ENCODE data around the gene KCND2. TPM values are rescaled to one million over a fixed set of nuclear protein-coding genes. Genes with fewer than 3 reads are reported as not detected.
"Not testable (repeated sequence)": the region's sequence is repeated elsewhere in the genome, so short reads cannot be mapped to it uniquely, and the experiment has no call there.

The KCND2 gene
- total RNA-seq, 2 experiments from 2014 or later: not detected

DNA sequence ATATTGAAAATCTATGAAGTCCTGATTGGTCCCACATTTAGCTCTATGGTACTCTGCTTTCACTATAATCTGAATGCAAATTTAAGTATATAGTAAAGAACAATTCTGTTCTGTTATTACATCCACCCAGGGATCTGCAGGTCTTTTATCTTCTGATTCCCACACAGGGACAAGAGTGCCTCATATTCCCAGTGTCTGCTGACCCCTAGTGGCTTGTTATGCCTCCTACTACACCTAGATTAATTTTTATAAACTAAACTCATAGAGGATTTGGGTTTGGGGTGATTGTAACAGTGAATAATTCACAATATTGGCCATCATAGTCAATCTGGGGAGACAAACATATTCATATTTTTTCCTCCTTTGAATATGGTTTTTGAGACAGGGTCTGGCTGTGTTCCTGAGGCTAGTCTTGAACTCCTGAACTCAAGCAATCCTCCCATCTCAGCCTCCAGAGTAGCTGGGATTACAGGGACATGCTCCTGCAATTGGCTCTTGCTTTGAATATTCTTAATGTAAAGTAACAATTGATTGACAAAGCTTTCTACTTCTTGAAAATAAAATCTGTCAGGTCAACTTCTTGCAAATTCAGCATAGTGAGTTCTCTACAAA is 282.1 kb downstream of the KCND2 start:
- Mint-ChIP-seq H3K36me3 (ENCODE audit: low read depth) (no peaks in the 10 kb centered on the region), H3K4me1 (no peaks in the 10 kb centered on the region)
- POLR2A ChIA-PET: no interaction called here

DNA sequence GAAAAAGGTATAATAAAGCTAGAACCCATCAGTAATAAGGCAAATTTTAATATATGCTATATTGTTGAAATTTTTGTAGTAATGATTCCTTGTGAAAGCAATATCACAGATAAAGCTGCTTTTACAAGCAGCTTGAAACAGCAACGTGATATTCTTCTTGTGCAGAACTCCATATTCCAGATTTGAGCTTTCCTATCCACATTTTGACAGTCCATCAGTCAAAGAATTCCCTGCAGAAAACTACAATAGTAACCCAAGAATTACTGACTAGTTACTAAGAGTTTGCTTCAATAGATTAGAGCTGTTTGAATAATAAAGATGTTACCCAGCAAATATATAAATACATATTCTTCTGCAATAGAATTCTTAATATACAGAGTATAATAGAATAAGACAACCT is 291.2 kb downstream of the KCND2 start:
- Mint-ChIP-seq H3K4me3 (no peak overlapping the region), H3K4me1 (no peaks in the 10 kb centered on the region), H3K9me3 (no peaks in the 10 kb centered on the region), H3K27me3 (no peaks in the 10 kb centered on the region), H3K27ac (no peak overlapping the region), H3K36me3 (ENCODE audit: low read depth) (no peaks in the 10 kb centered on the region)
- CTCF ChIA-PET: no interaction called here
- DNase-seq: no peak
- POLR2A ChIA-PET: no interaction called here

More for the DNA sequence above, 282.1 kb downstream of the KCND2 start:
- no peak for DNase-seq
- Mint-ChIP-seq H3K27me3 (no peaks in the 10 kb centered on the region), H3K27ac (no peak overlapping the region), H3K4me3 (no peak overlapping the region), H3K9me3 (no peaks in the 10 kb centered on the region)
- CTCF ChIA-PET: no interaction called here

DNA sequence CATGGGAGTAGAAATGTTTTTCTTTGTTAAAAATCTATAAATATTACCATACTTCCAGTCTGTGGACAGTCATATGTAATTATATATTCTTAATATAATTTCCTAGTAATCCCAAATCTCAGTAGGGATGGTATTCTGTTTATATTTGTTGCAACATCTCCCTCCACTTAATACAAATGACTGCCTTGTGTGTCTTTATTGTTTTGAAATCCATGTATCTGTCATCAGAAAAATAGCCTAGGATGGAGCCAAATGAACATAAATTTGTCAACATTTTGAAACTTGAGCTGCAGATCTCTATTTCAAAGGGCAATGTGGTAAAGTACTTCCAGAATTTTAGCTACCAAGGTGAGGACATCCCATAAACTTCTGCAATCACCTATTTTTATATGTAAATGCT is 294.2 kb downstream of the KCND2 start:
- Mint-ChIP-seq H3K4me3 (no peak overlapping the region), H3K4me1 (no peaks in the 10 kb centered on the region), H3K9me3 (no peaks in the 10 kb centered on the region), H3K27me3 (no peaks in the 10 kb centered on the region), H3K36me3 (ENCODE audit: low read depth) (no peaks in the 10 kb centered on the region), H3K27ac (no peak overlapping the region)
- no peak for DNase-seq
- ChIA-PET POLR2A (no interaction called here), CTCF (no interaction called here)

DNA sequence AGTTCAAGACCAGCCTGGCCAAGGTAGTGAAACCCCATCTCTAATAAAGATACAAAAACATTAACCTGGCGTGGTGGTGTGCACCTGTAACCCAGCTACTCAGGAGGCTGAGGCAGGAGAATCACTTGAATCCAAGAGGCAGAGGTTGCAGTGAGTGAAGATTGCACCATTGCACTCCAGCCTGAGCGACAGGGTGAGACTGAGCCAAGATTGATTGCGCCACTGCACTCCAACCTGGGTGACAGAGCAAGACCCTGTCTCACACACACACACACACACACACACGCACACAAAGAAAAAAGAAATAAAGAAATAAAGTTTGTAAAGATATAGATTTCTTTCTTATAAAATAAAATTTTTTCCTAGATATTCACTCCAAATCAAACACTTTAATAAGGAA is 305.7 kb downstream of the KCND2 start:
- H3K4me1 Mint-ChIP-seq; H3K4me3 Mint-ChIP-seq; DNase-seq; H3K36me3 Mint-ChIP-seq (ENCODE audit: low read depth); POLR2A ChIA-PET; H3K27ac Mint-ChIP-seq; H3K27me3 Mint-ChIP-seq; H3K9me3 Mint-ChIP-seq; CTCF ChIA-PET: not testable (repeated sequence)

DNA sequence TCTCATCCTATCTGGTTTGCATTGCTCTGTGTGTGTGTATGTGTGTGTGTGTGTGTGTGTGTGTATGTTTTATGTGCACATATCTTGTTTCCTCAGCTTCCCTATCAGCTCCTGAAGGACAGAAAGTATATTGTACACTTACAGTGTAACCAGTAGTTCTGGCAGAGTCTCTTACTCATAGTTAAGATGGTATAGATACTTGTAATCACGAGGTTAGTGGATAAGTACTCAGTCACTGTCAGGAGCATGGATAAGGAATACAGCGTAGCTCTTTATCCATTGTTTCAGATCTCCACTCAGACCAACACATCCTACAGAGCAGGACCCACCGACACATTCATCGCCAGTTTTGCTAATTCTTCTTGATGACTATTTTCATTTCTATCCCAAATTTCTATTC is 309.9 kb downstream of the KCND2 start:
- no peaks in the 10 kb centered on the region for H3K36me3 Mint-ChIP-seq (ENCODE audit: low read depth)
- ChIA-PET POLR2A (no interaction called here), CTCF (no interaction called here)
- H3K27me3 Mint-ChIP-seq: no peaks in the 10 kb centered on the region
- no peaks in the 10 kb centered on the region for H3K9me3 Mint-ChIP-seq
- no peak for DNase-seq
- H3K27ac Mint-ChIP-seq: no peak overlapping the region
- H3K4me1 Mint-ChIP-seq: no peaks in the 10 kb centered on the region
- H3K4me3 Mint-ChIP-seq: no peak overlapping the region

DNA sequence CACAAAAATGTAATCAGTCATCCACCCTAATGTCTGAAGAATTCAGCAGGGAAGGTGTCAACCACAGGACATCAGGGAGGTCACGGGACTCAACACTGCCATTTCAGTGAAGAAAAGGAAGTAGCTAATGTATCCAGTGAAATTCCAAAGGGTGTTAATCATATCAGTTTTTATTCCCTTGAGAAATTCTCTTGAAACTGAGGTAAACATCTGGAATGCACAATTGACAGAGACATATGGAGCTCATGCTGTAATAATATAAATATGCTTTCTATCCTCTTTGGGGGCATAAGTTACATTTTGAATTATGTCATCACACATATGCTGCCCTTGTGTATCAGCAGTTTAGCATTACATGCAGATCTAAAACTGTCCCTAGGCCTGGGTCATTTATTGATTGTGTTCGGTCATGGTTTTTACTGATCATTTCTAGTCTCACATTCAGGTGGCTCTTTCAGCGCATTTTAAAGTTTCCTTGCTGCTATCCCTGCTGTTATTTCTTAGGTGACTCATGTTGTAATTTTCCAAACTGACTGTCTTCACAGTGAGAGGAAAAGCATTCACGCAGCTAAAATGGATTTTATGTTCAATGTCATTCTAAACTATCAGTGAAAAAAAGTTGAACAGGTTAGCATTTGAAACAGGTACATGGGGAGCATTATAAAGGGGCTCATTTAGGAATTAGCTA is 311.1 kb downstream of the KCND2 start:
- no peak overlapping the region for H3K4me3 Mint-ChIP-seq
- ChIA-PET POLR2A (no interaction called here), CTCF (no interaction called here)
- no peak overlapping the region for H3K27ac Mint-ChIP-seq
- H3K4me1 Mint-ChIP-seq: no peaks in the 10 kb centered on the region
- no peak for DNase-seq
- H3K9me3 Mint-ChIP-seq: no peaks in the 10 kb centered on the region
- H3K36me3 Mint-ChIP-seq (ENCODE audit: low read depth): no peaks in the 10 kb centered on the region
- no peaks in the 10 kb centered on the region for H3K27me3 Mint-ChIP-seq

DNA sequence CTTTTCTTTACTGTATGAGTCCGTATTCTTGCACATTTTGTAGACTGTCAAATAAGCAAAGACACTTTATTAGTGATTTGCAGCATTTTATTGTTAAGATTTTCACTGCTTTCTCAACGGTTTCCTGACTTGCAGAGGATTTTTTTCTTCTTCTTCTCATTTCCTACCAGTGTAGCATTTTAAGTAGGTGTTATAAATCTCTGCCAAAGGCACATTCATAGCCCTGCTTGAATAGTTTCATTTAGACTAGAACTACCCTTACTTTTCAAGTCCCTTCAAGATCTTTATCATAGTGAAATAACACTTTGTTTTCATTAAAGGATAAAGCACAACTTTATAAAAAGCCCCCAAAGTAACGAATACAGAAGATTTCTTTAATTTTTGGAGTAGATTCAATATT is 313.6 kb downstream of the KCND2 start:
- no peaks in the 10 kb centered on the region for H3K36me3 Mint-ChIP-seq (ENCODE audit: low read depth)
- no peak overlapping the region for H3K4me3 Mint-ChIP-seq
- no peak for DNase-seq
- ChIA-PET CTCF (no interaction called here), POLR2A (no interaction called here)
- no peaks in the 10 kb centered on the region for H3K4me1 Mint-ChIP-seq
- no peaks in the 10 kb centered on the region for H3K9me3 Mint-ChIP-seq
- no peak overlapping the region for H3K27ac Mint-ChIP-seq
- no peaks in the 10 kb centered on the region for H3K27me3 Mint-ChIP-seq

DNA sequence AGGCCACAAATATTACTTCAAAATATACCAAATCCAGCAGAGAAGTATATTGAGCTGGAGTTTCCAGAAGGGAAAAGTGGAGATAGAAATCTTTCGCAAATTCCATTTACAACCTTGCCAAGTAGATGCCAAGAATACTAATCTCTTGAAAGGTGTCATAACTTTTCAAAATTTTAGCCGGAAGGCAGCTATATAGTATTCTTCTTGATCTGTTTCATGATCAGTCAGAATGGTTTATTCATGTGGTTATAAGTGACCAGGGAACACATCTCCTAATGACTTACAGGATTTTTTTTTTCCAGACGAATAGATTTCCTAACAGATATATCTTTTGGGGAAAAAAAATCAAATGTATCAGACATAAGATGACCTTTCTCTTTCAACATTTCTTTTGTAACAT is 314.3 kb downstream of the KCND2 start:
- no peaks in the 10 kb centered on the region for H3K9me3 Mint-ChIP-seq
- POLR2A ChIA-PET: no interaction called here
- no peaks in the 10 kb centered on the region for H3K27me3 Mint-ChIP-seq
- H3K36me3 Mint-ChIP-seq (ENCODE audit: low read depth): no peaks in the 10 kb centered on the region
- DNase-seq: no peak
- H3K27ac Mint-ChIP-seq: no peak overlapping the region
- CTCF ChIA-PET: no interaction called here
- no peaks in the 10 kb centered on the region for H3K4me1 Mint-ChIP-seq
- no peak overlapping the region for H3K4me3 Mint-ChIP-seq

DNA sequence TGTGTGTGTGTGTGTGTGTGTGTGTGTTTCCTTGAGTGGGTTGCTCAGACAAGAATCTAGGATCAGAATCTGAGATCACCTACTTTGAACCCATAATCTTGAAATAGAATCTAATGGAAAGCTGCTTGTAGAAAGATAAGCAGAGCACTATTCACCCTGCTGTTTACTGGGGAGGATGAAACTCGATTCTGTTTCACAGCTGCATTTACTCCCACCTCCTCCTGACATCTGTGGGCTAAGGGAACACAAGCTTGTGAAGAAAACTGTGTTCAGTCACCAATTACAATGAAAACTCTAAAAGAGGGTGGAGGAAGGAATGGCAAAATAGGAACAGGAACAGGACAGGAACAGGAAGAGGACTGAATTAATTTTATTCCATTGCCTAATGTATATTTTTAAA is 315.4 kb downstream of the KCND2 start:
- Mint-ChIP-seq H3K4me3 (no peak overlapping the region), H3K27me3 (no peaks in the 10 kb centered on the region), H3K27ac (no peak overlapping the region), H3K36me3 (ENCODE audit: low read depth) (no peaks in the 10 kb centered on the region), H3K9me3 (no peaks in the 10 kb centered on the region), H3K4me1 (no peaks in the 10 kb centered on the region)
- ChIA-PET CTCF (no interaction called here), POLR2A (no interaction called here)
- no peak for DNase-seq

DNA sequence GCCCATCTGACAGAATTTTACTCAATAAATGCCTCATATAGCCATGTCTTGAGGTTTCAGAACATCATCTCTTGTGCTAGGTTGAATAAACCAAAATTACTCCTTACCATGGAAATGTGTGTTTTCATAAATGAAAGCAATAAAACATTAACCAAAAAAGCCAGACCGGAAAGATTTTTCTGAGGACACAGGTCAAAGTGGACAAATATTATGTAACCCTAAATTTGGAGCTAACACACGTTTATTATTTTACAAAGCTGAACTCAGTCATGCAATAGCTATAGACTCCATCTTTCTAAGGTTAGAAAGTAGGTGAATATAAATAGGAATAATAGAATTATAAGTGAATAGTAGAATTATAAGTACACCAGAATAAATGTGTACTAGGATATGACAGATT is 315.9 kb downstream of the KCND2 start:
- no peak for DNase-seq
- Mint-ChIP-seq H3K4me3 (no peak overlapping the region), H3K27ac (no peak overlapping the region), H3K4me1 (no peaks in the 10 kb centered on the region), H3K36me3 (ENCODE audit: low read depth) (no peaks in the 10 kb centered on the region), H3K9me3 (no peaks in the 10 kb centered on the region), H3K27me3 (no peaks in the 10 kb centered on the region)
- CTCF ChIA-PET: no interaction called here
- POLR2A ChIA-PET: no interaction called here

DNA sequence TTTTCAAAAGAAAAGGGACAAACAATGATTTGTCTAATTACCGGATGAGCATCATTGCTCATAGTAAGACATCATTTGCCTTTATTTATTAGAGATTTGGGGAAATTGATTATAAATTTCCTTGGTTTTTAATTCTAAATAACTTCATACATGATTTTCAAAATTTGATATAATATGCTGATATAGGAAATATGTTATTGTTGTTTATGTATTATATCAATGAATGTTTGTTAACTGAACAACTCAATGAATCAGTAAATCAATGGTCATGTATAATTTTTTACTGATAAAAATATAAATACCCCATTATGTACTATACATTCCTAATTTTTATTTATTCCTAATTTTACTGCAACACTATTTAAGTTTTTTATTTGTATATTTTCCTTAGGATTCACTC is 327.6 kb downstream of the KCND2 start:
- ChIA-PET POLR2A (no interaction called here), CTCF (no interaction called here)
- Mint-ChIP-seq H3K9me3 (peaks cover 5% of the 10 kb centered on the region), H3K36me3 (ENCODE audit: low read depth) (no peaks in the 10 kb centered on the region), H3K4me1 (no peaks in the 10 kb centered on the region), H3K27me3 (no peaks in the 10 kb centered on the region), H3K4me3 (no peak overlapping the region), H3K27ac (no peak overlapping the region)
- no peak for DNase-seq

DNA sequence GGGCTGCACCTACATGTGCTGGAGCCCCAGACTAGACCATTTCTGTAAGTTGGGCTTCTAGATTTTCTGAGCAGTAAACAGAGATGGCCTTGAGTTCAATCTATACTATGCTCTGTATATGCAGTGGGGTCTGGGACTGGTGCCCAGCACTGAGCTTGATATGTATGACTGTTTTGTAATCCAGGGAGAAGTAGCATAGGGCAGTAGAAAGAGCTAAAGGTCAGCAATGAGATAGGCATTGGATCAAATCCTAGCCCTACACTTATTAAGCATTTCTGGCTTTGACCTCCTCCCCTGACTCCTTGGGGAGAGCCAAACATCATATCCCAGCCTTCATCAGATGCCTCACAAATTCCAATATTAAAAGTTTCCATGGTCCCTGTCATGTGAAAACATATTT is 330.4 kb downstream of the KCND2 start:
- Mint-ChIP-seq H3K36me3 (ENCODE audit: low read depth) (no peaks in the 10 kb centered on the region), H3K27ac (no peak overlapping the region), H3K9me3 (peaks cover 5% of the 10 kb centered on the region), H3K27me3 (no peaks in the 10 kb centered on the region), H3K4me3 (no peak overlapping the region), H3K4me1 (no peaks in the 10 kb centered on the region)
- POLR2A ChIA-PET: no interaction called here
- no peak for DNase-seq
- CTCF ChIA-PET: no interaction called here

DNA sequence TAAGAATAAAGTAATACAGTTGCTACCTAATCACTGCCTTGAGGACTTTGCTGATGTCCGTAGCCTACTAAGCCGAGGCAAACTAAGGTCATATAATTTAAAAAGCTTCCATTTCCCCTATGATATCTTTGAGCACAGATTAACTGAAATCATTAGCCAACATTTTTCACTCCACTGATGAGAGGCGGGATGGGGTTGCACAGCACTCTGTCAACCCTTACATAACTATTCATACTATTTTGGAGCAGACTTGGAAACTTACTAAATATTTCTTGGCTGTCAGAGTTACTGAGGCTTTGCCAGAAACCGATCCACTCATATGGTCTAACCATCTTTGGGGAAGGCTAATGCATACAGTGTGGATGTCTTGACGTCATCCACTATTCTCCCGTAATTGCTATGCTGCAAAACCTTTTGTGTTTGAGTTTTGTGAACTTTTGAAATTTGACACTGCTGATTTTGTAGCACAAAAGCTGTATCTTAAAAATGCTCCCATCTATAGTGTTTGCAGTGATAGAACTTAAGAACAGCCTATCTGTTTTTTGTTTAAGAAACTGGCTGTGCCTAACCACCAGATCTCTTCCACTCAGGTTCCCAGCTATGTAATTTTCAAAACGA is 336.3 kb downstream of the KCND2 start:
- DNase-seq: no peak
- Mint-ChIP-seq H3K4me3 (no peak overlapping the region), H3K4me1 (no peaks in the 10 kb centered on the region), H3K9me3 (peaks cover 8% of the 10 kb centered on the region), H3K36me3 (ENCODE audit: low read depth) (no peaks in the 10 kb centered on the region), H3K27ac (no peak overlapping the region), H3K27me3 (no peaks in the 10 kb centered on the region)
- ChIA-PET CTCF (no interaction called here), POLR2A (no interaction called here)

DNA sequence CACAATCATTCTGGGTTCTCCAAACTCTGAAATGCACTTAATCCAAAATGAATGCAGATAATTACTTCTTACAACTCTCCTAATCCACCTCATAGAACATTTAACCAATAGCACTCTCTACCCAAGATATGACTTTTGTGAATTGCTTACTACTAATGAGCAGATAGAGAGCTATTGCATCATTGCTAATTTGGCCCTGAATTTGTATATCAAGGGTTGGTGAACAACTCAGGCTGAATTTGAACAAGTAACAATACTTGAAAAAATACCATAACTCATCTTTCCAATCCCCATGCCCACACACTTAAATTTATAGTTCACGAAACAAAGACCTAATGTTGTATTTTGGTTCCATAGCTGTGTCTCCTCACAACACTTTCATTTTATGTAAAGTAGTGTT is 339.0 kb downstream of the KCND2 start:
- Mint-ChIP-seq H3K36me3 (ENCODE audit: low read depth) (no peaks in the 10 kb centered on the region), H3K4me3 (no peak overlapping the region), H3K9me3 (peaks cover 5% of the 10 kb centered on the region), H3K27ac (no peak overlapping the region), H3K27me3 (no peaks in the 10 kb centered on the region), H3K4me1 (no peaks in the 10 kb centered on the region)
- DNase-seq: no peak
- POLR2A ChIA-PET: no interaction called here
- CTCF ChIA-PET: no interaction called here
